NCI-H2227 treated with DMSO at 0.1 percent for 48 hours (cell line): ENCODE data around the gene ALOX15B.
"Not testable (repeated sequence)": the region's sequence is repeated elsewhere in the genome, so short reads cannot be mapped to it uniquely, and the experiment has no call there.

Experiments
- DNase-seq: peaks from one replicate; lab custom pipeline; 2025; lab: John Stamatoyannopoulos, UW

Gene ALOX15B

GRCh38 chr17:8013731-8014557 is 24.9 kb upstream of the ALOX15B start:
- DNase-seq = no peak

- no peak for DNase-seq
Observed at GRCh38 chr17:8014558-8014850, 24.4 kb upstream of the ALOX15B start.

- DNase-seq = no peak
Observed at GRCh38 chr17:8015236-8015956, 23.5 kb upstream of the ALOX15B start.

GRCh38 chr17:8015957-8016631 is 22.8 kb upstream of the ALOX15B start:
- DNase-seq = no peak

- peak; percentile 28 for DNase-seq
Observed at GRCh38 chr17:8016632-8017424, 22.0 kb upstream of the ALOX15B start.

- DNase-seq = no peak
Observed at GRCh38 chr17:8018436-8018835, 20.4 kb upstream of the ALOX15B start.

- no peak for DNase-seq
Observed at GRCh38 chr17:8019166-8019565, 19.7 kb upstream of the ALOX15B start.

- no peak for DNase-seq
Observed at GRCh38 chr17:8019665-8020650, 18.9 kb upstream of the ALOX15B start.

GRCh38 chr17:8020776-8021564 is 17.9 kb upstream of the ALOX15B start:
- DNase-seq = no peak

- DNase-seq = no peak
Observed at GRCh38 chr17:8021565-8022359, 17.1 kb upstream of the ALOX15B start.

GRCh38 chr17:8022360-8023003 is 16.4 kb upstream of the ALOX15B start:
- no peak for DNase-seq

- DNase-seq = not testable (repeated sequence)
Observed at GRCh38 chr17:8024161-8024560, 14.7 kb upstream of the ALOX15B start.

- no peak for DNase-seq
Observed at GRCh38 chr17:8025176-8025911, 13.5 kb upstream of the ALOX15B start.

- no peak for DNase-seq
Observed at GRCh38 chr17:8029121-8029520, 9.7 kb upstream of the ALOX15B start.

- DNase-seq = no peak
Observed at GRCh38 chr17:8031261-8031661, 7.6 kb upstream of the ALOX15B start.

GRCh38 chr17:8031950-8032349 is 6.9 kb upstream of the ALOX15B start:
- no peak for DNase-seq

GRCh38 chr17:8032442-8032841 is 6.4 kb upstream of the ALOX15B start:
- no peak for DNase-seq

- DNase-seq = no peak
Observed at GRCh38 chr17:8039611-8040168, 831 bp downstream of the ALOX15B start.
